GM12878 (cell line): ENCODE measurements around the gene THBS3. TPM values are rescaled to one million over a fixed set of nuclear protein-coding genes. Genes with fewer than 3 reads are reported as not detected.

Experiments used
- ATAC-seq: fragments of 200-7000 bp; cut with Tn5 transposase; 3 replicates; pipeline ENCODE4 v1.9.1; 2020; ENCODE audit warnings: mild to moderate bottlenecking, moderate library complexity
- BruUV-seq: library from RNA; stranded (reverse); fragments of 400-500 nt; replicated peaks from 2 replicates; lab custom pipeline; 2021; lab: Mats Ljungman, UMichigan
- CTCF ChIA-PET: fragments of 300-600 bp; sonication (Branson Sonifier 250); formaldehyde crosslinking; extraction: SDS; loops from one replicate; lab custom pipeline; 2021; ENCODE audit warnings: inconsistent platforms; lab: Yijun Ruan, JAX
- POLR2A ChIA-PET: fragments of 350-600 bp; formaldehyde crosslinking; extraction: SDS; loops from one replicate; lab custom pipeline; 2021; ENCODE audit warnings: inconsistent platforms; lab: Charles Lee
- RAD21 ChIA-PET: fragments of 300-600 bp; sonication (Branson Sonifier 250); formaldehyde crosslinking; loops from one replicate; lab custom pipeline; 2023; ENCODE audit warnings: antibody characterized with exemption; ENCODE audit not compliant: unreplicated experiment; lab: Charles Lee
- SMC1A ChIA-PET: fragments of 300-600 bp; sonication (Branson Sonifier 250); formaldehyde crosslinking; loops from one replicate; lab custom pipeline; 2023; ENCODE audit not compliant: unreplicated experiment, uncharacterized antibody; lab: Charles Lee
- DNase-seq: peaks from one replicate; pipeline ENCODE4 v3.0.0-alpha.2; 2011; ENCODE audit warnings: low read depth, low spot score
- FAIRE-seq: peaks from 3 replicates; lab custom pipeline; 2011; peaks lifted over from hg19 to GRCh38; lab: Jason Lieb, UNC
- H2AFZ ChIP-seq: 2 replicates; pipeline ENCODE4 v1.6.0; 2011; ENCODE audit warnings: low read depth, low read length, control low read depth; ENCODE audit not compliant: control insufficient read depth
- H3K27ac ChIP-seq: 2 replicates; pipeline ENCODE4 v1.5.1; 2011; ENCODE audit warnings: control low read depth; ENCODE audit not compliant: control insufficient read depth, insufficient read depth
- H3K27me3 ChIP-seq, 2 experiments: replicated peaks in 1 of 2; 2 replicates each; pipeline versions ENCODE4 v1.6.0 to v1.6.1; 2011; ENCODE audit warnings: low read length in 1 of 2; ENCODE audit not compliant: control insufficient read depth in 2 of 2, insufficient read depth in 2 of 2
- H3K36me3 ChIP-seq, 2 experiments: 2 replicates each; pipeline ENCODE4 v1.5.1; 2011; ENCODE audit warnings: low read length in 1 of 2; ENCODE audit not compliant: control insufficient read depth in 2 of 2, insufficient read depth in 2 of 2
- H3K4me1 ChIP-seq: 2 replicates; pipeline ENCODE4 v1.6.1; 2011; ENCODE audit warnings: mild to moderate bottlenecking, low read length, moderate library complexity, mixed read lengths; ENCODE audit not compliant: control insufficient read depth, insufficient read depth
- H3K4me2 ChIP-seq: 2 replicates; pipeline ENCODE4 v1.6.0; 2011; ENCODE audit warnings: control low read depth; ENCODE audit not compliant: control insufficient read depth, insufficient read depth
- H3K4me3 ChIP-seq: fragments of 200-600 bp; sonication (generic); 2 replicates; pipeline ENCODE4 v1.5.1; 2016
- H3K79me2 ChIP-seq: 2 replicates; pipeline ENCODE4 v1.6.0; 2011; ENCODE audit warnings: low read length; ENCODE audit not compliant: control insufficient read depth, insufficient read depth
- H3K9ac ChIP-seq: 2 replicates; pipeline ENCODE4 v1.8.0; 2011; ENCODE audit warnings: low read length, control low read depth, mixed read lengths; ENCODE audit not compliant: control insufficient read depth, insufficient read depth
- H3K9me3 ChIP-seq: replicated peaks from 3 replicates; pipeline ENCODE4 v1.5.1; 2011; ENCODE audit warnings: mild to moderate bottlenecking, low read length; ENCODE audit not compliant: control insufficient read depth, insufficient read depth
- H4K20me1 ChIP-seq: 2 replicates; pipeline ENCODE4 v1.6.0; 2011; ENCODE audit not compliant: control insufficient read depth, insufficient read depth
- IKZF2 ChIP-seq, 2 experiments: fragments of 450-650 bp; IDR thresholded peaks; 2 replicates each; pipeline ENCODE4 v1.6.1; 2017; ENCODE audit warnings: mild to moderate bottlenecking in 2 of 2, moderate library complexity in 2 of 2
- MTA3 ChIP-seq: IDR thresholded peaks from 2 replicates; pipeline ENCODE4 v1.6.1; 2012; ENCODE audit warnings: low read length, inconsistent platforms, borderline replicate concordance
- NR2C1 ChIP-seq: fragments of 450-650 bp; IDR thresholded peaks from 2 replicates; pipeline ENCODE4 v1.6.1; 2017; ENCODE audit warnings: antibody characterized with exemption, mild to moderate bottlenecking, moderate library complexity
- RAD21 ChIP-seq: IDR thresholded peaks from 2 replicates; pipeline ENCODE4 v1.6.1; 2011; ENCODE audit warnings: mild to moderate bottlenecking, low read depth, low read length, moderate library complexity; ENCODE audit not compliant: insufficient read depth
- RBBP5 ChIP-seq: fragments of 200-600 bp; sonication (generic); conservative IDR thresholded peaks from 2 replicates; pipeline ENCODE4 v1.6.1; 2016
- ZBED1 ChIP-seq: IDR thresholded peaks from 2 replicates; pipeline ENCODE4 v1.6.1; 2016; ENCODE audit warnings: borderline replicate concordance
- ZBTB33 ChIP-seq: fragments of 450-650 bp; IDR thresholded peaks from 2 replicates; pipeline ENCODE4 v1.6.1; 2017; ENCODE audit warnings: mild to moderate bottlenecking
- WGBS: methylation state at CpG from one replicate; pipeline ENCODE4 v1.1.6; 2016; ENCODE audit warnings: low lambda C conversion rate; ENCODE audit not compliant: insufficient replicate concordance, insufficient coverage; ENCODE audit errors: missing lambda C conversion rate; 5-methylcytosine and 5-hydroxymethylcytosine counted together
- in situ Hi-C: fragments of 300-500 bp; cut with MboI; formaldehyde crosslinking; loops from 9 replicates; pipeline ENCODE4 v1.14.3; 2018; ENCODE audit warnings: mixed read lengths
- intact Hi-C: fragments of 100-400 bp; cut with micrococcal nuclease; formaldehyde crosslinking; loops from one replicate; pipeline ENCODE4 v1.14.2; 2022; ENCODE audit not compliant: unreplicated experiment
- polyA plus RNA-seq, 11 experiments: library from polyadenylated mRNA; depleted of rRNA in 4 of 11; unstranded in 6 of 11; stranded (reverse) in 5 of 11; fragments of >200 nt; fragmentation: Nextera tagmentation in 4 of 11; fragmentation: Illumina TruSeq in 1 of 11; extraction: Ambion mirVana in 4 of 11; extraction: Trizol in 1 of 11; gene quantifications; 1 replicate in 1 of 11; 2 replicates in 10 of 11; pipeline versions ENCODE4 v1.2.1 to v1.2.3, GENCODE V29; 2011 to 2016; ENCODE audit warnings: inconsistent platforms in 2 of 11, missing spikeins in 2 of 11, low read depth in 1 of 11
- total RNA-seq, 4 experiments: library from RNA; depleted of rRNA in 3 of 4; stranded (reverse); fragments of >200 nt in 3 of 4; fragmentation: Illumina TruSeq in 1 of 4; extraction: Trizol in 1 of 4; gene quantifications; 2 replicates each; pipeline versions ENCODE4 v1.2.1 to v1.2.3, GENCODE V29; 2013 to 2021
- TF ChIP-seq, protein P1 (sequence below): fragments of 450-650 bp; IDR thresholded peaks from 2 replicates; pipeline ENCODE4 v1.6.1; 2017; ENCODE audit warnings: mild to moderate bottlenecking, low read depth, inconsistent platforms; ENCODE audit not compliant: poor library complexity, severe bottlenecking
- TF ChIP-seq, protein P2 (sequence below): fragments of 450-650 bp; formaldehyde crosslinking; IDR thresholded peaks from 2 replicates; pipeline ENCODE4 v1.5.0; 2022; ENCODE audit warnings: mild to moderate bottlenecking, missing genetic modification characterization

The THBS3 gene
- total and polyA plus RNA-seq, 10 of the 15 experiments (the other 5 are each of a cell fraction or from before 2014, with no cell fraction given) = 0.66 to 3.6 (median 2.0) TPM

DNA sequence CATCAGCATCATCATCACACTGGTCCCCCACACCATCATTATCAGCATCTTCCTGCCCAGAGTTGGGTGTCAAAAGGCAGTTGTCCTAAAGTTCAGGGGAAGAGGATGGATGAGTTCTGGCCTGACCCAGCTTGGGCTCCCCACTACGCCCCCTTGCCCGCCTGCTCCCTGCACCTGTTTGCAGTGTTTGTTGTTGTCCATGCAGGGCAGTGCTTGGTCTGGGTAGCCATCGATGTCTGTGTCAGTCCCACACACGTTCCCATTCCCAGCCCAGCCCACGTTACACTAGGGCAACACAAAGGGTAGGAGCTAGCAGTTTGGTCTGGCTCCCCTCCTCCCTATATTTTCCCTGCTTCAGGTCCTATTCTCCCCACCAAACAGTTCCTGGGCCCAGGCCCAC lies 6.8 kb downstream of the THBS3 start:
- TF ChIP-seq NR2C1 (no peak), MTA3 (no peak), ZBTB33 (no peak), RBBP5 (no peak), IKZF2 (IDR thresholded peaks at IDR 0.05) (no peak), RAD21 (no peak), ZBED1 (no peak)
- TF ChIP-seq, protein P1, sequence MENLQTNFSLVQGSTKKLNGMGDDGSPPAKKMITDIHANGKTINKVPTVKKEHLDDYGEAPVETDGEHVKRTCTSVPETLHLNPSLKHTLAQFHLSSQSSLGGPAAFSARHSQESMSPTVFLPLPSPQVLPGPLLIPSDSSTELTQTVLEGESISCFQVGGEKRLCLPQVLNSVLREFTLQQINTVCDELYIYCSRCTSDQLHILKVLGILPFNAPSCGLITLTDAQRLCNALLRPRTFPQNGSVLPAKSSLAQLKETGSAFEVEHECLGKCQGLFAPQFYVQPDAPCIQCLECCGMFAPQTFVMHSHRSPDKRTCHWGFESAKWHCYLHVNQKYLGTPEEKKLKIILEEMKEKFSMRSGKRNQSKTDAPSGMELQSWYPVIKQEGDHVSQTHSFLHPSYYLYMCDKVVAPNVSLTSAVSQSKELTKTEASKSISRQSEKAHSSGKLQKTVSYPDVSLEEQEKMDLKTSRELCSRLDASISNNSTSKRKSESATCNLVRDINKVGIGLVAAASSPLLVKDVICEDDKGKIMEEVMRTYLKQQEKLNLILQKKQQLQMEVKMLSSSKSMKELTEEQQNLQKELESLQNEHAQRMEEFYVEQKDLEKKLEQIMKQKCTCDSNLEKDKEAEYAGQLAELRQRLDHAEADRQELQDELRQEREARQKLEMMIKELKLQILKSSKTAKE = no peak
- TF ChIP-seq, protein P2, sequence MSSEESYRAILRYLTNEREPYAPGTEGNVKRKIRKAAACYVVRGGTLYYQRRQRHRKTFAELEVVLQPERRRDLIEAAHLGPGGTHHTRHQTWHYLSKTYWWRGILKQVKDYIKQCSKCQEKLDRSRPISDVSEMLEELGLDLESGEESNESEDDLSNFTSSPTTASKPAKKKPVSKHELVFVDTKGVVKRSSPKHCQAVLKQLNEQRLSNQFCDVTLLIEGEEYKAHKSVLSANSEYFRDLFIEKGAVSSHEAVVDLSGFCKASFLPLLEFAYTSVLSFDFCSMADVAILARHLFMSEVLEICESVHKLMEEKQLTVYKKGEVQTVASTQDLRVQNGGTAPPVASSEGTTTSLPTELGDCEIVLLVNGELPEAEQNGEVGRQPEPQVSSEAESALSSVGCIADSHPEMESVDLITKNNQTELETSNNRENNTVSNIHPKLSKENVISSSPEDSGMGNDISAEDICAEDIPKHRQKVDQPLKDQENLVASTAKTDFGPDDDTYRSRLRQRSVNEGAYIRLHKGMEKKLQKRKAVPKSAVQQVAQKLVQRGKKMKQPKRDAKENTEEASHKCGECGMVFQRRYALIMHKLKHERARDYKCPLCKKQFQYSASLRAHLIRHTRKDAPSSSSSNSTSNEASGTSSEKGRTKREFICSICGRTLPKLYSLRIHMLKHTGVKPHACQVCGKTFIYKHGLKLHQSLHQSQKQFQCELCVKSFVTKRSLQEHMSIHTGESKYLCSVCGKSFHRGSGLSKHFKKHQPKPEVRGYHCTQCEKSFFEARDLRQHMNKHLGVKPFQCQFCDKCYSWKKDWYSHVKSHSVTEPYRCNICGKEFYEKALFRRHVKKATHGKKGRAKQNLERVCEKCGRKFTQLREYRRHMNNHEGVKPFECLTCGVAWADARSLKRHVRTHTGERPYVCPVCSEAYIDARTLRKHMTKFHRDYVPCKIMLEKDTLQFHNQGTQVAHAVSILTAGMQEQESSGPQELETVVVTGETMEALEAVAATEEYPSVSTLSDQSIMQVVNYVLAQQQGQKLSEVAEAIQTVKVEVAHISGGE = no peak
- Histone ChIP-seq H3K4me2 (no peak overlapping the region), H3K4me3 (no peak overlapping the region), H3K27me3 (no peaks in the 10 kb centered on the region; a peak in 1 of 4 replicates), H3K27ac (no peak overlapping the region), H3K36me3 (no peaks in the 10 kb centered on the region), H3K4me1 (no peaks in the 10 kb centered on the region), H4K20me1 (no peaks in the 10 kb centered on the region), H3K9ac (no peak overlapping the region), H2AFZ (no peak overlapping the region), H3K79me2 (no peaks in the 10 kb centered on the region), H3K9me3 (no peaks in the 10 kb centered on the region)
- no TSS peak for BruUV-seq
- DNase-seq = no peak
- POLR2A ChIA-PET = interaction anchor here (0.5 kb wide), 1 partner anchor 50 kb away, joined by 4 read pairs; no protein-coding TSS in a partner anchor
- in situ Hi-C loops = no loop called here
- RAD21 ChIA-PET = no interaction called here
- CTCF ChIA-PET = interaction anchor here (1.3 kb wide), 1 partner anchor 43 kb away, joined by 3 read pairs; no protein-coding TSS in a partner anchor
- WGBS = 35% methylated on average over 5 of the region's 5 CpGs
- SMC1A ChIA-PET = interaction anchor here (0.6 kb wide), 2 partner anchors 649 to 732 kb away, joined by 3 read pairs; no protein-coding TSS in a partner anchor
- intact Hi-C loops = no loop called here
- no peak for FAIRE-seq
- no peak for ATAC-seq
